Epidermal melanocyte (primary cell): ENCODE results near the gene ESRRA.

ENCODE experiments used
- DNase-seq: peaks from one replicate; pipeline ENCODE4 v3.0.0; 2011; ENCODE audit warnings: low spot score; ENCODE audit not compliant: insufficient read length

The ESRRA gene

DNA sequence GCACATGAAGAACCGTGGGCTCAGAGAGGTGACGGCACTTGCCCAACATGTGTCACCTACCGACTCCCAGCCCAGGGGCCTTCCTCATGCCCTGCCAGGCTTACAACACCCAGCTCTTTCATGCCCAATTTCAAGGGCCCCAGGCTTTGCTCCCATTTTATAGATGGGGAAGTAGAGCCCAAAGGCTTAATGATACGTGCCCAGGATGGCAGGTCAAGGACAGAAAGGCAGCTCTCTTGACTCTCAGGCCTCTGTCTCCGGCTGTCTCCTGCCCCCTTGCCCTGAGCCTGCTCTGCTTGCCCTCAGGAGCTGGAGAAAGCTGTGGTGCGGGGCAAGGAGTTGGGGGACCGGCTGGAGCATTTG, 43.7 kb downstream of the ESRRA start:
- no peak for DNase-seq

DNA sequence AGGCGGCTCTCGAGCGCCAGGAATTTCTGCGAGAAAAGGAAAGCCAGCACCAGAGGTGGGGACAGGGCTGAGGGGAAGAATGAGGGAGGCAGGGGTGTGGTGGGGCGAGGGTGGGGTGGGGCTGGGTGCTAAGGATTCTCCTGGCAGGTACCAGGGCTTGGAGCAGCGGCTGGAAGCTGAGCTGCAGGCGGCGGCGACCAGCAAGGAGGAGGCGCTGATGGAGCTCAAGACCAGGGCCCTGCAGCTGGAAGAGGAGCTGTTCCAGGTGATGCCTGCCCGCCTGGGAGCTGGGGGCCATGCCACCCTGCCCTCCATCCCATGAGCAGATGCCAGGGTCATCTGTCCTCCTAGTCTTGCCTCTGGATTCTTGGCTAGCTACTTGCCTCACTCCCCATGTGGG, 44.1 kb downstream of the ESRRA start:
- no peak for DNase-seq

DNA sequence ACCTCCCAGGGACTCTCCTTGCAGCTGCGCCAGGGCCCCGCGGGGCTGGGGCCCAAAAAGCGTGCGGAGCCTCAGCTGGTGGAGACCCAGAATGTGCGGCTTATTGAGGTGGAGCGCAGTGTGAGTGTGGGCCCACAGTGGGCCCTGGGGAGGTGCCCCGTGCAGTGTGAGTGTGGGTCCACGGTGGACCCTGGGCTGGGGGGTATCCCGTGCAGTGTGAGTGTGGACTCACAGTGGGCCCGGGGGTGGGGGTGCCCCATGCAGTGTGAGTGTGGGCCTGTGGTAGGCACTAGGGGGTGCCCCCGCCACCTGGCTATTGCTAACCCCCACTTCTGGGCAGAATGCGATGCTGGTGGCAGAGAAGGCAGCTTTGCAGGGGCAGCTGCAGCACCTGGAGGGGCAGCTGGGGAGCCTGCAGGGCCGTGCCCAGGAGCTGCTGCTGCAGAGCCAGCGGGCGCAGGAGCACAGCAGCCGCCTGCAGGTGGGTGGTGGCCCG, 45.9 kb downstream of the ESRRA start:
- DNase-seq = no peak

DNA sequence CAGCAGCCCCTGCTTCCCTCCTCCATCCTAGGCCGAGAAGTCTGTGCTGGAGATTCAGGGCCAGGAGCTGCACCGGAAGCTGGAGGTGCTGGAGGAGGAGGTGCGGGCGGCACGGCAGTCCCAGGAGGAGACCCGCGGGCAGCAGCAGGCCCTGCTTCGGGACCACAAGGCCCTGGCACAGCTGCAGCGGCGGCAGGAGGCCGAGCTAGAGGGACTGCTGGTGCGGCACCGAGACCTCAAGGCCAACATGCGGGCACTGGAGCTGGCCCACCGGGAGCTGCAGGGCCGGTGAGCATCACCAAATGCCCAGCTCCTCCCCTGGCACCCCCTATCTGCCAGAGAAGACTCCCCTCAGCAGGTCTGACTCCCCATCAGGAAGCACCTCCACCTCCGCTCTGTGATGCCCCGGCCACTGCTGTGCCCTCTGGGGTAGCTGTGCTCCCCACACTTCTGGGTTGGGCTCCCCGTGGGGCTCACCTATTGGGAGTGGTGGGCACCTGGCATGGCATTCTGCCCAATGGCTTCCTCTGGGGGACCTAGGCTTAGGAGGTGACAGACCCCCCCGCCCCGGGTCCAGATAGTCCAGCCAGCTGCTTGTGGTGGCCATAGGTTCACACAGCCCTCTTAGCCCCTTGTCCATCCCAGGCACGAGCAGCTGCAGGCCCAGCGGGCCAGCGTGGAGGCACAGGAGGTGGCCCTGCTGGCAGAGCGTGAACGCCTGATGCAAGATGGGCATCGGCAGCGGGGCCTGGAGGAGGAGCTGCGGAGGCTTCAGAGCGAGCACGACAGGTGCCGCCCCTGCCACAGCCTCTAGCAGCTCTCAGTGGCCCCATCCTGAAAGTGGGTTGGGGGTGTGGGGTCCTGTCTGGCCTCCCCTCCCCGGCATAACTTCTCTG, 47.0 kb downstream of the ESRRA start:
- DNase-seq = no peak

DNA sequence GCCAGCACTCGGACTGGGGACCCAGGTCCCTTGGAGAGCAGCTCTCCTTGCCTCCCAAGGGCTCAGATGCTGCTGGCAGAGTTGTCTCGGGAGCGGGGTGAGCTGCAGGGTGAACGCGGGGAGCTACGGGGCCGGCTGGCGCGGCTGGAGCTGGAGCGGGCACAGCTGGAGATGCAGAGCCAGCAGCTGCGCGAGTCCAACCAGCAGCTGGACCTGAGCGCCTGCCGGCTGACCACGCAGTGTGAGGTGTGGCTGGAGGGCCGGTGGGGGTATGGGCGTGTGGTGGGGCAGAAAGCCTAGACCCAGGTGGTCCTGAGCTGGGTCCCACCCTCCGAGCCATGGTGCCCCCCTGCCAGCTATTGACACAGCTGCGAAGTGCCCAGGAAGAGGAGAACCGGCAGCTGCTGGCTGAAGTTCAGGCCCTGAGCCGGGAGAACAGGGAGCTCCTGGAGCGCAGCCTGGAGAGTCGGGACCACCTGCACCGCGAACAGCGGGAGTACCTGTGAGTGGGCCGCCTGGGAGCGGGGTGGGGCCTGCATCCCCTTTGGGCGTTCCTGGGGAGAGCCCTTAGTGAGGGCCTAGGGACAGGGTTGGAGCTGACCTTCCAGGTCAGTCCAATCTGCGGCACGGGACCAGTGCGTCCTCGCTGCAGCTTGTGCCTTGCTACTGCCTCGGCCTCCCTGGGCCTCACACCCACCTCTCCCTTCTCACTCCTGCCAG, 47.8 kb downstream of the ESRRA start:
- DNase-seq = no peak

DNA sequence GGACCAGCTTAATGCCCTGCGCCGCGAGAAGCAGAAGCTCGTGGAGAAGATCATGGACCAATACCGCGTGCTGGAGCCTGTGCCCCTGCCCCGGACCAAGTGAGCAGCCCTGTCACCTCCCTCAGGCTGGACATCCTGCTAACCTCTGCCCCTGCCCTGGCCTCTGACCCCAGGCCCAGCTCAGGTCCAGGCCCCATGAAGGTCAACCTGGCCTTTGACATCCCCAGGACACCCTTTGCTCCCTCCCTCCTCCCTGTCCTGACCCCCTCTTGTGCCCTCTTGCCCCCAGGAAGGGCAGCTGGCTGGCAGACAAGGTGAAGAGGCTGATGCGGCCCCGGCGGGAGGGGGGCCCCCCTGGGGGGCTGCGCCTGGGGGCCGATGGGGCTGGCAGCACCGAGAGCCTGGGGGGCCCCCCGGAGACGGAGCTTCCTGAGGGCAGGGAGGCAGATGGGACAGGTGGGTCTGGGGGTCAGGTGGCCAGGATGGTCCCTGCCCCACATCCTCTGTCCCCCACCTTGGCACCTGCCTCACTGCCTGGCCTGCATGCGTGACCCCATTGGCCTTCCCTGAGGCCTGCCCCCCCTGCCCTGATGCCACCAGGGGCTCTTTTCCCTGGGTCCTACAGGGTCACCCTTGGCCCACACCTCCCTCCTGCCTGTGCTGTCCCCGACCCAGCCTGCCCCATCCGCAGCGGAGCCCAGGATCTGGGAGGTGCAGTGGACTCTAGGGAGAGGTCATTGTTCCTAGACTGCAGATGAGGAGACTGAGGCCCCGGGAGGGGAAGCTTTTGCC, 48.6 kb downstream of the ESRRA start:
- DNase-seq = no peak

DNA sequence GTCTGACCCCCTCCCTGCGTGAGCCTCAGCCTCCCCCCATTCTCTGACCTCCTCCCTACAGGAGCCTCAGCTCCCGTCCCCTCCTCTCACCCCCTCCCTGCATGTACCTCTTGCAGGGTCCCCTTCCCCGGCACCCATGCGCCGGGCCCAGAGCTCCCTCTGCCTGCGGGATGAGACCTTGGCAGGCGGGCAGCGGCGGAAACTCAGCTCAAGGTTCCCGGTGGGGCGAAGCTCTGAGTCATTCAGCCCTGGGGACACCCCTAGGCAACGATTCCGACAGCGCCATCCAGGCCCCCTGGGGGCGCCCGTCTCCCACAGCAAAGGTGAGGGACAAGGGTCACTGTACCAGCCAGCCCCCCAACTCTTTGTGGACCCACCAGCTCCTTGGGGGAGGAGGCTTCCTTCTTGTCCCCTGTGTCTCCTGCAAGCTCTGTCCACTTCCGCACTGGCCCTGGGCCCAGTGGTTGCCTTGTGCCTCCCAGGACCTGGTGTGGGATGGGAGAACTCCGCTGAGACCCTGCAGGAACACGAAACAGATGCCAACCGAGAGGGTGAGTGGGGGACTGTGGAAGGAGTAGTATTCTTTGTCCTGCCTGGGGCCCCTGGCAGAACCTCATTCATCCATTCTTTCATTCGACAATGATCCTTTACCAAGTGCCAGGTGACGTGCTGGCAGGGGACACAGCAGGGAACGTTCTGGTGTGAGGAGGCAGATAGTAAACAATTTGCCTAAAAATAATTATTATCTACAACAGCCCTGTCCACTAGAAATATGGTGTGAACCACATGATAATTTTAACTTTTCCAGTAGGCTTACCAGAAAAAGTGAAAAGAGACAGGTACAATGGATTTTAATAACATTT, 50.0 kb downstream of the ESRRA start:
- DNase-seq = peak; percentile 94

DNA sequence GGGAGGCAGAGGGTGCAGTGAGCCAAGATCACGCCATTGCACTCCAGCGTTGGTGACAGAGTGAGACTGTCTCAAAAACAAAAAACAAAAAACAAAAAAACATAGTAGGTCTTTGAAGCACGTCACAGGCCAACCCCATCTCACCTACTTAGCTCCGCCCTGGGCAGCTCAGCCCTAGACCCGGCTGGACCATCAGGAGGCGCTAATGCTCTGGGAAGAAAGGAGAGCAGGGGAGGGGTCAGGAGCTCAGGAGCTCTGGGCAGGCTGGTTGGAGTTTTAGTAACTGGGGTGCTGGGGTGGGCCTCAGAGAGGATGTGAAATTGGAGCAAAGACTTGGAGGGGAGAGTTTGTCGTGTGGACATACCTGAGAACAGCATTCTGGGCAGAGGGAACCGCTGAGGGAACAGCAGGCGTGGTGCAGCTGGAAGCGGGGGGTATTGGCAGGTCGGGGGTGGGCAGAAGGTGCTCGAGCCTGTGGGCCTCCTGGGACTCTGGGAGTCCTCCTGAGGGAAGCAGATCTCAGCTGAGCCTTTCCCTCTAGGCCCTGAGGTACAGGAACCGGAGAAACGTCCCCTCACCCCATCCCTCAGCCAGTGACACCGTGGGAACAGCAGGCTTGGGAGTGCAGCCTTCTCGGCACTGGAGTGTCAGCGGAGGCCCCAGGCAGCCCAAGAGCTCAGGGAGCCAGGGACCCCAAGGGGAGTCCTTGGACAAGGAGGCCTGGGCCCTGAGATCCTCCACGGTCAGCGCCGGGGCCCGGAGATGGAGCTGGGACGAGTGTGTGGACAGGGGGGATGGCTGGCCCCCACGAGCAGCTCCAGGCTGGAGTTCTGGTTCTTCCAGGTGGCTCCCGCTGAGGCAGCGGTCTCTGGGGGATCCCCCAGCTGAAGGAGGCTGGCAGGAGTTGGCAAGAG, 51.4 kb downstream of the ESRRA start:
- no peak for DNase-seq

DNA sequence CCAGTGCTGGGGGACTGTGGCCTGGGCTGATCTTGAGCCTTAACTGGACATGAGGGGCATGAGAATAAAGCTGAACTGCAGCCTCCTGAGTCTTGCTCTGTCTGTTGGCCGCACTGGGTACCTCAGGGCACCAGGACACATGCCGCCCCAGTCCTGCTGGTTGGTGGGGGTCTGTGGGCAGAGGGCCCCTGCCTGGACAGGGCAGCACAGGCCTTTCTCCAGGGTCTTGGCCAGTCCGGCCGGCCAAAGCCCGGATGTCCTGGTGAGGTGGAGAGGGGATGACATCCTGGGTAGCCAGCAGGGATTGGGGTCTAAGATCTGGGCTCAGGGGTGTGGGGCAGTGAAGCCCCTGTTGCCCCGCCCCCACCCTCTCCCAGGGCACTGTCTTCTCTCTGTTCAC, 52.1 kb downstream of the ESRRA start:
- no peak for DNase-seq

DNA sequence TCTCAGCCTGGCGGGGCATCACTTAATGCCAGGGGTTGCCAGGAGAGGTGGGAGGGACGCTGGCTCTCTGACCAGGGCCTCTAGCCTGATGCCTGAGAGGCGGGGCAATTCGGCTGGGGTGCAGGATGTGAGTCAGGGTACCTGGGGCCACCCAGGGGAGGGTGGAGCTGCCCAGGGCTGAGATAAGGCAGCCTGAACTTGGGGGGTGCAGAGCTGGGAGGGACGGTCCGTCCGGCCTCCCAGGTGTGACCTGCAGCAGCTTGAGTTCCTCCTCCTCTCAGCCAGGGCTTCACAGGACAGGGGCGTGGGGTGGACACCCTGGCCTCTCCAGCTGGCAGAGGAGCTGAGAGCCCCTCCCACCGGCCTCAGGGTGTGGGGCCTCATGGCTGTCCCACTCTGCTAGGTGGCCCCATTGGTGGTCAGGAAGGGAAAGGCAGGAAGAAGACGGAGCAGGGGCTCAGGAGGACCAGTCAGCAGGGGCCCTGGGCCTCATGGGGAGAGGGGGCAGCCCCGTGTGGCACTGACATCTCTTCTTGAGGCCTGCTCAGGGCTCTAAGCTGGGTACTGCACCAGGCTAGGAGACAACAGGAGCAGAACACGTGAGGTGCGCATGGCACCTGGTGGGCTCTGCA, 52.7 kb downstream of the ESRRA start:
- no peak for DNase-seq

DNA sequence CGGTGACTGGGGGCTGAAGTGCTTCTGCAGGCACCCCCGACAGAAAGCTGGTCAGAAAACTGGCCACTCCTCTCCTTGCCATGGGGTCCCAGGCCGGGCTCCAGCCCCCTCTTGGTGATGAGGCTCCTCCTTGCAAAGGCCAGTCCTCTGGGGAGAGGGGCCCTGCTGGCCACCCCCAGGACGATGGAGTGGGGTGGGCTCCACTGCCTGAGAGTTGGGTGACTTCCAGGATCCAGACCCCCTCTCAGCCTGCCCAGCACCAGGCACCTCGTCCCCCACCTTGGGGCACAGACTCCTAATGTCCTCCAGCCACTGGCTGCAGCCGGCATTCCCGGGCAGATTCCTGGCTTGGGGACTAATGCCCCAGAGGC, 53.2 kb downstream of the ESRRA start:
- no peak for DNase-seq

DNA sequence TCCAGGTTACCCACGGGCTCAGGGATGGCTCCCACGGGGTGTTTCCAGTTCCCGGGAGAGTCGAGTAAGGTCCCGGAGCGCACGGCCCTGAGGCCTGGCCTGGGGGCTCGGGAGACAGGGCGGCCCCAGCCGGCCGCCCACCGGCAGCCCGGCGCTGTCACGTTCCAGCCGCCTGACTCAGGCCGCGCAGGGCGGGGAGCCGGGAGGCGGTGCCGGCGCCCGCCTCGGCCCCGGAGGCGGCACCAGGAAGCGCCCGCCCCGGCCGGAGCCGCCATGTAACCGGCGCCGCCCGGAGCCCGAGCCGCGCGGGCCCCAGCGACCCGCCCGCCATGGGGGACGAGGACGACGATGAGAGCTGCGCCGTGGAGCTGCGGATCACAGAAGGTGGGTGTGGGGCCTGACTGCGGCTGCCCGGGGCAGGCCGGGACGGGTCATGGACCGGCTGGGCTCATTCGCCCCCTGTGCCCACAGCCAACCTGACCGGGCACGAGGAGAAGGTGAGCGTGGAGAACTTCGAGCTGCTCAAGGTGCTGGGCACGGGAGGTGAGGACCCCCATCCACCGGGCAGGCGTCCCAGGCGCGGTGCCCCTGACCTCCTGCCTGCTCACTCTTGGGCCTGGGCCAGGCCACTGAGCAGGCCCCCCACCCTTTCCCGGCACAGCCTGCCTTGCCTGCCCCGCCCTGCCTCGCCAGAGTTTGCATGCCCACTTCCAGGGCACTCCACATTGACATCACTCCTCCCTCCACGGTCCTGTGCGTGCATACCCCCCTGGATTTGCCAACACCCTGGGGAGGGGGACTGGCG, 53.8 kb downstream of the ESRRA start, which contains the start of gene RPS6KA4:
Gene RPS6KA4 (plus strand): TSS at position 256 of the 805 bp plus-strand sequence. CDS start 74 bp downstream, at position 330.
- peak; percentile 95 for DNase-seq

DNA sequence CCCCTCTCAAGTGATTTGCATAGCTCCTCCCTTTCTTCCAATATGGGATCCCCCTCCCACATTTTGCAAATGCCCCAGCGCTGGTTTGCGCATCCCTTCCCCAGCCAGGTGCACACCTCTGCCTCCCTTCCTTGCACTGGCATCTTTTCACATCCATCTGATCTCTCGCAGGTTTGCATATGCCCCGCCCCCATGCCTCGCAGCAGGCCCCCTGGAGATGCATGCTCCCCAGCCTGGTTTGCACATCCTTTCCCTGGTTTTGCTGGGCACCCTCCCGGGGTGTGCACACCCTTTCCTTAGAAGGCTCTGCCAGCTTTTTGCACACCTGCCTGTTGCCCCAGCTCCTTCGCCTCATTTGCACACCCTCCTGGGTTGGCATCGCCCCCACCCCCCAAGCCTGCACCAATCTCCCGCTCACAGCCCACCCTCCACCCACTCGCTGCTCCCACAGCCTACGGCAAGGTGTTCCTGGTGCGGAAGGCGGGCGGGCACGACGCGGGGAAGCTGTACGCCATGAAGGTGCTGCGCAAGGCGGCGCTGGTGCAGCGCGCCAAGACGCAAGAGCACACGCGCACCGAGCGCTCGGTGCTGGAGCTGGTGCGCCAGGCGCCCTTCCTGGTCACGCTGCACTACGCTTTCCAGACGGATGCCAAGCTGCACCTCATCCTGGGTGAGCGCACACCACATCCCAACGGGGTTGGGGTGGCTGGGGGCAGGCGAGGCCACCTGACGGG, 54.6 kb downstream of the ESRRA start:
- no peak for DNase-seq

DNA sequence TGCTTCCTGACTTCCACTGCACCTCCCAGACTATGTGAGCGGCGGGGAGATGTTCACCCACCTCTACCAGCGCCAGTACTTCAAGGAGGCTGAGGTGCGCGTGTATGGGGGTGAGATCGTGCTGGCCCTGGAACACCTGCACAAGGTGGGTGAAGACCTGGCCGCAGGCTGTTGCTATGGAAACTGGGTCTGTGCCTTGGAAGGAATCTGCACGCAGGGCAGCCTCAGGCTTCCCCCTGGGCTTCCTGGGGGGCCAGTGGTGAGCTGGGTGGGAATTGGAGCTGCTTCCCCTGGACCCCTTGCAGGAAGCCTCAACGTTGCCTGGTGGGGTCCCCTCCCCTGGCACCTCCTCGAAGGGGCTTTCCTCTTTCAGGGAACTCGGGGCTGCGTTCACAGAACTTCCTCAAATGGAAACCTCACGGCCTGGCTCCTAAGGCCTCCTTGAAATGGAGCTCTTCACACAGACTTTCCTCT, 55.2 kb downstream of the ESRRA start:
- no peak for DNase-seq

DNA sequence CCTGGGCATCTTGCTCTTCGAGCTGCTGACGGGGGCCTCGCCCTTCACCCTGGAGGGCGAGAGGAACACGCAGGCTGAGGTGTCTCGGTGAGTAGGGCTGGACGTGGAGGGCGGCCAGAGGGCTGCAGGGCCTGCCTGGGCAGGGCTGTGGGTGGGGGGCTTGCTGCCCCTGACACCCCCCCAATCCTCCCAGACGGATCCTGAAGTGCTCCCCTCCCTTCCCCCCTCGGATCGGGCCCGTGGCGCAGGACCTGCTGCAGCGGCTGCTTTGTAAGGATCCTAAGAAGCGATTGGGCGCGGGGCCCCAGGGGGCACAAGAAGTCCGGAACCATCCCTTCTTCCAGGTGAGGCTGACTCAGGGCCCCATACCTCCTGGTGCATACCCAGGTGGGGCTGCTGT, 56.3 kb downstream of the ESRRA start:
- no peak for DNase-seq

DNA sequence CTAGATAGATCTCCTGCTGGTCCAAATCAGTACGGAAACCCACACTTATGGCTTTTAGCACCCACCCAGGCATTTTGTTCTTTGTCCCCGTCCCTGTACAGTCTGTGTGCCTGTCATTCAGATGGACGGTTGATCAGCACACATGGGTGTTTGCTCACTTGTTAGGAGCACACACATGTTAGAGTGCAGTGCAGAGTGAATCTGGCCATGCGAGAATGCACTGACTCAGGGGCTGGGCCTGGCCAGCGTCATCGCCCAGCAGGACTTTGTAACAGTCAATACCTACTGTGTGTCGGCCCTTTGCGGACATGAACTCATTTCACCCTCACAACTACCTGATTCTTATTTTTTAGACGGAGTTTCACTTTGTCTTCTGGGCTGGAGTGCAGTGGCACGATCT, 57.0 kb downstream of the ESRRA start:
- peak; percentile 14 for DNase-seq

DNA sequence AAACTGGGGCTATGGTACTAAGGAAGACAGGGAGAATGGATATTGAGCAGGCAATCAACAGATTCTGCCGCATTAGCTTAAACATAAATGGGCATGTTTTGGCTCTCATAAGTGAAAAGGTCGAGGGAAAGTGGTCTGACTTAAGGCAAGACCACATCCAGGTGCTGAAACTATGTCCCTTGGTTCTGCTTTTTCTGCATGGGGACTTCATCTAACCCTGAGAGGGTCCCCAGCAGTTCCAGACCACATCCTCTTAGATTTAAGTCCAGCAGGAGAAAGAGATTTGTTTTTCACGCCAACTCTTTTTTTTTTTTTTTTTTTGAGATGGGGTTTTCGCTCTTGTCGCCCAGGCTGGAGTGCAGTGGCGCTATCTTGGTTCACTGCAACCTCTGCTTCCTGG, 59.1 kb downstream of the ESRRA start:
- no peak for DNase-seq

DNA sequence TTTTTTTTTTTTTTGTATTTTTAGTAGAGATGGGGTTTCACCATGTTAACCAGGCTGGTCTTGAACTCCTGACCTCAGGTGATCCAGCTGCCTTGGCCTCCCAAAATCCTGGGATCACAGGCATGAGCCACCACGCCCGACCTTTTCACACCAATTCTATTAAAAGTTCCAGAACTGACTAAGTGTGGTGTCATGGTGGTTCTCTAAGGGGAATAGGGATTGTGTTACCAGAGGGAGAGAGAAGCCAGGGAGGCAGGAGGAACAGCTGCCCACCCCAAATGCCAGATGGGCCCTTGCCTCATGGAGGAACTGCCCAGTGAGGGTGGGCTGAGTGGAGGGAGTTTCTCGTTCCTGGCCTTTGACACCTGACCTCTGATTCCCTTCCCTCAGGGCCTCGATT, 59.6 kb downstream of the ESRRA start:
- no peak for DNase-seq
